Breast epithelium (tissue), 4 donors: Measurements from ENCODE around the gene RELB. TPM values are rescaled to one million over a fixed set of nuclear protein-coding genes. Genes with fewer than 3 reads are reported as not detected.

Source experiments
- DNase-seq, 2 donors: peaks; one replicate each; pipeline ENCODE4 v3.0.0-alpha.2; 2019; ENCODE audit warnings: low spot score in 2 of 2
- H3K27ac ChIP-seq, 2 donors: fragments of 200-600 bp; sonication (generic) in 1 of 2; one replicate each; pipeline ENCODE4 v1.5.1; 2016 to 2019; ENCODE audit warnings: mild to moderate bottlenecking in 1 of 2
- H3K27me3 ChIP-seq, 2 donors: fragments of 200-600 bp; sonication (generic) in 1 of 2; one replicate each; pipeline versions ENCODE4 v1.5.1 to v1.6.0; 2017 to 2019; ENCODE audit warnings: control low read depth in 1 of 2, mild to moderate bottlenecking in 1 of 2
- H3K36me3 ChIP-seq: fragments of 200-600 bp; one replicate; pipeline ENCODE4 v1.5.1; 2019
- H3K4me1 ChIP-seq, 2 donors: fragments of 200-600 bp; sonication (generic); one replicate each; pipeline ENCODE4 v1.5.1; 2016 to 2019; ENCODE audit warnings: control low read depth in 1 of 2
- H3K4me3 ChIP-seq, 3 donors: fragments of 200-600 bp; sonication (generic); 1 replicate in 2 of 3; 2 replicates in 1 of 3; pipeline ENCODE4 v1.5.1; 2016 to 2019; ENCODE audit warnings: mild to moderate bottlenecking in 3 of 3, moderate library complexity in 2 of 3
- H3K9me3 ChIP-seq, 2 donors: fragments of 200-600 bp; sonication (generic) in 1 of 2; one replicate each; pipeline ENCODE4 v1.5.1; 2016 to 2019; ENCODE audit warnings: control low read depth in 1 of 2
- POLR2A ChIP-seq: fragments of 450-650 bp; IDR thresholded peaks from one replicate; pipeline ENCODE4 v1.6.1; 2016; ENCODE audit warnings: antibody characterized with exemption, mild to moderate bottlenecking, moderate library complexity
- POLR2AphosphoS5 ChIP-seq, 3 donors: sonication (generic); formaldehyde crosslinking; IDR thresholded peaks; one replicate each; pipeline ENCODE4 v1.6.1; 2017; ENCODE audit warnings: antibody characterized with exemption in 3 of 3
- intact Hi-C: fragments of 100-400 bp; cut with DNase I; formaldehyde crosslinking; loops from one replicate; pipeline ENCODE4 v1.15.1; 2023; ENCODE audit warnings: low total_unique reads
- total RNA-seq, 3 donors: library from RNA; depleted of rRNA; stranded (reverse); fragments of >200 nt; gene quantifications; one replicate each; pipeline ENCODE4 v1.1.0, GENCODE V29; 2016
- TF ChIP-seq, protein P1 (sequence below), 3 donors: fragments of 450-650 bp; IDR thresholded peaks; one replicate each; pipeline ENCODE4 v1.5.1; 2016 to 2017; ENCODE audit warnings: antibody characterized with exemption in 3 of 3, mild to moderate bottlenecking in 3 of 3, moderate library complexity in 3 of 3

RELB gene
- total RNA-seq, 3 donors from 2014 or later, result 5.8 to 12.5 (median 8.2) TPM

DNA sequence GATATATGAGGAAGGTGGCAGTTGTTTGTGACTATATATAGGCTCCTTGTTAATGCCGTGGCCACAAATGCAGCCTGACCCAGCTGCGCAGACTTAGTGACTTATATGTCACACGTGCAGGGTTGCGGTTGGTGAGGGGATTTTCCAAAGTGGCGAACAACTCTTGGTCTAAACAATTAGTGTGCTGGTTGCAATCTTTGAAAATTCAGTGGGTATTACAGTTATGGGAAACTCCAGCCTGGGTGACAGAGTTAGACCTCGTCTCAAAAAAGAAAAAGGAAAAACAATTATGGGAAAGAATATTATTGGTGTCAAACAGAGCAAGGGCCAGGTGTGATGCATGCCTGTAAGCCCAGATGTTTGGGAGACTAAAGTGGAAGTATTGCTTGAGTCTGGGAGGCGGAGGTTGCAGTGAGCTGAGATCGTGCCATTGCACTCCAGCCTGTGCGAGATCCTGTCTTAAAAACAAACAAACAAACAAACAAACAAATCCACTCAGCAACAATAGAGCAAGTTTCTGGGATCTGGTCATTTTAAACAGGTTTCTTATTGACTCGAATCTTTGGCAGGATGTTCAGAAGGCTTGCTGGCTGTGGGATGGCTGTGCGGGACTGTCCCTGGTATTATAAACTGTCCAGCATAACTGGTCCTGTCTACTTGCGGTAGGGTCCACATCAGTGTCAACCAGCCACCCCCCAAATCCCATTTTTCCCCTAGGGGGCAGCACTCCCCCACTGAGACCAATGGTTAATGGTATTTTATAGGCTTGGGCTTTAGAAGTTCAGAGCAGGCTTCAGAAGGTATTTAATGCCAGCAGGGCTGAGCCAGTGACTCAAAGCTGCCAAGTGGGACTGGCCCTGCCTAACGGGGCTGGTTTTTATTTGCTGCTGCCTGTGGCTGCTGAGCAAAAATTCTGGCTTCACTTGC lies 15.4 kb downstream of the RELB start:
- Histone ChIP-seq H3K9me3 (no peaks in the 10 kb centered on the region), H3K4me3 (no peak overlapping the region), H3K36me3 (no peaks in the 10 kb centered on the region), H3K27ac (peak overlapping the region in 1 of 2 donors; percentile 45), H3K4me1 (no peaks in the 10 kb centered on the region), H3K27me3 (no peaks in the 10 kb centered on the region)
- TF ChIP-seq POLR2AphosphoS5 (IDR thresholded peaks at IDR 0.05), result no peak
- TF ChIP-seq, protein P1, sequence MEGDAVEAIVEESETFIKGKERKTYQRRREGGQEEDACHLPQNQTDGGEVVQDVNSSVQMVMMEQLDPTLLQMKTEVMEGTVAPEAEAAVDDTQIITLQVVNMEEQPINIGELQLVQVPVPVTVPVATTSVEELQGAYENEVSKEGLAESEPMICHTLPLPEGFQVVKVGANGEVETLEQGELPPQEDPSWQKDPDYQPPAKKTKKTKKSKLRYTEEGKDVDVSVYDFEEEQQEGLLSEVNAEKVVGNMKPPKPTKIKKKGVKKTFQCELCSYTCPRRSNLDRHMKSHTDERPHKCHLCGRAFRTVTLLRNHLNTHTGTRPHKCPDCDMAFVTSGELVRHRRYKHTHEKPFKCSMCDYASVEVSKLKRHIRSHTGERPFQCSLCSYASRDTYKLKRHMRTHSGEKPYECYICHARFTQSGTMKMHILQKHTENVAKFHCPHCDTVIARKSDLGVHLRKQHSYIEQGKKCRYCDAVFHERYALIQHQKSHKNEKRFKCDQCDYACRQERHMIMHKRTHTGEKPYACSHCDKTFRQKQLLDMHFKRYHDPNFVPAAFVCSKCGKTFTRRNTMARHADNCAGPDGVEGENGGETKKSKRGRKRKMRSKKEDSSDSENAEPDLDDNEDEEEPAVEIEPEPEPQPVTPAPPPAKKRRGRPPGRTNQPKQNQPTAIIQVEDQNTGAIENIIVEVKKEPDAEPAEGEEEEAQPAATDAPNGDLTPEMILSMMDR (IDR thresholded peaks at IDR 0.05), result peak; percentile 40 to 60 (median 57)
- DNase-seq, result peak; percentile 66 to 69
- intact Hi-C loops, result no loop called here

DNA sequence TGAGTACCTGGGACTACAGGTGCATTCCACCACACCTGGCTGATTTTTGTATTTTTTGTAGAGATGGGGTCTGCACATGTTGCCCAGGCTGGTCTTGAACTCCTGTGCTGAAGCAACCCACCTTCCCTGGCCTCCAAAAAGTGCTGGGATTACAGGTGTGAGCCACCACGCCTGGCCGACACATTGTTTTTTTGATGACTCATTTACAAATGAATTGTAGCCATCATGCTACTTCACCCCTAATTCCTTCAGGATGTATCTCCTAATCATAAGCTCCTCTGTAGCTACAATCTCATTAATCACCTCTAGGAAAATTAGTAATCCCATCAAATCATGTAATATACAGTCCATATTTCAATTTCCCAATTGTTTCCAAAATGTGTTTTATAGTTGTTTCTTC lies 17.9 kb downstream of the RELB start:
- Histone ChIP-seq H3K9me3 (no peaks in the 10 kb centered on the region), H3K4me3 (no peak overlapping the region), H3K27ac (no peak overlapping the region), H3K36me3 (no peaks in the 10 kb centered on the region), H3K4me1 (no peaks in the 10 kb centered on the region), H3K27me3 (no peaks in the 10 kb centered on the region)
- TF ChIP-seq POLR2A (no peak), POLR2AphosphoS5 (IDR thresholded peaks at IDR 0.05) (no peak)
- TF ChIP-seq, protein P1 (IDR thresholded peaks at IDR 0.05), result no peak
- intact Hi-C loops, result no loop called here
- DNase-seq, result no peak

DNA sequence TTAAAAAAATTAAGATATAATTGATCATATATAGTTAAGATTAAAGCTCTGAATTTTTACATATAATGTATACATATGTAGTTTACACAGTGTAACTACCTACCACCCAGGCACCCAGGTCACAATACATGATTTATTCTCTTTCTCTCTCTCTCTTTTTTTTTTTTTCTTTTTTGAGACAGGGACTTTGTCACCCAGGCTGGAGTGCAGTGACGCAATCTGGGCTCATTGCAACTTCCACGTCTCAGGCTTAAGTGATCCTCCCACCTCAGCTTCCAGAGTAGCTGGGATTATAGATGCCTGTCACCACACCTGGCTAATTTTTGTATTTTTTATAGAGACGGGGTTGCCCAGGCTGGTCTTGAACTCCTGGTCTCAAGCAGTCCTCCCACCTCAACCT lies 18.8 kb downstream of the RELB start:
- DNase-seq, result no peak
- no peak overlapping the region for H3K27ac ChIP-seq
- intact Hi-C loops, result no loop called here

DNA sequence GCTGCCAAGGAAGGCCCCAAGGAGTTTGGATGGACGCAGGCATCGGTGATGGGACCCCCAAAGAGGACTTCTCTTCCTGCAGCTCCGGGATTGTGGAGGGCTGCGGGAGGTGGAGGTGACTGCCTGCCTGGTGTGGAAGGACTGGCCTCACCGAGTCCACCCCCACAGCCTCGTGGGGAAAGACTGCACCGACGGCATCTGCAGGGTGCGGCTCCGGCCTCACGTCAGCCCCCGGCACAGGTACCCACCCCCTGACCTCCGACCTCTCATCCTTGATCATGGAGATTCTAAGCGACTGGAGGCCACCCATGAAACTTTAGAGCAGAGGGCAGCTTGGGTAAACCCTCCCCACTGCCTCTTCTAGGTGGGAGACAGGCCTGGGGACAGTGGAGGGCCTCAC lies 20.7 kb downstream of the RELB start:
- Histone ChIP-seq H3K36me3 (no peaks in the 10 kb centered on the region), H3K9me3 (no peaks in the 10 kb centered on the region), H3K27me3 (no peaks in the 10 kb centered on the region), H3K27ac (no peak overlapping the region), H3K4me1 (no peaks in the 10 kb centered on the region), H3K4me3 (no peak overlapping the region)
- no peak for DNase-seq
- intact Hi-C loops, result no loop called here
- TF ChIP-seq POLR2AphosphoS5 (IDR thresholded peaks at IDR 0.05), result no peak
- TF ChIP-seq, protein P1 (IDR thresholded peaks at IDR 0.05), result no peak
- TF ChIP-seq POLR2A, result no peak

More for the DNA sequence above, 18.8 kb downstream of the RELB start:
- no peaks in the 10 kb centered on the region for H3K27me3 ChIP-seq
- no peak for TF ChIP-seq POLR2A
- TF ChIP-seq, protein P1 (IDR thresholded peaks at IDR 0.05), result no peak
- no peak for TF ChIP-seq POLR2AphosphoS5 (IDR thresholded peaks at IDR 0.05)
- H3K4me1 ChIP-seq, result no peaks in the 10 kb centered on the region
- no peaks in the 10 kb centered on the region for H3K36me3 ChIP-seq
- H3K9me3 ChIP-seq, result no peaks in the 10 kb centered on the region
- H3K4me3 ChIP-seq, result no peak overlapping the region

DNA sequence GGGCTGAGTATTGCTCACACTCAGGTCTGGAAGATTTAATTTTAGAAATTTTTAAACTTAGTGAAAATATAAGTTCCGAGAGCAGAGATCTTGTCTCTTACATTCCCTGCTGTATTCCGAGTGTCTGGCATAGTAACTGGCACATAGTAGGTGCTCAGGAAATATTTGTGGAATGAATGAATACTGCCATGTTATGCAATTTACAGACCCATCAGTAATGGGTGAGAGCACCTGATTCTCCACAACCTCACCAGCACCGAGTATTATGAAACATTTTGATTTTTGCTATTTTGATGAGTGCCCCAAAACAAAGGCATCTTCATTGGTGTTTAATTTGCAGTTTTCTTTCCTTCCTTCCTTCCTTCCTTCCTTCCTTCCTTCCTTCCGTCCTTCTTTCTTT lies 21.8 kb downstream of the RELB start:
- H3K27me3 ChIP-seq, result no peaks in the 10 kb centered on the region
- no peak for DNase-seq
- TF ChIP-seq POLR2A, result no peak
- intact Hi-C loops, result no loop called here
- no peaks in the 10 kb centered on the region for H3K4me1 ChIP-seq
- no peaks in the 10 kb centered on the region for H3K36me3 ChIP-seq
- H3K9me3 ChIP-seq, result no peaks in the 10 kb centered on the region
- no peak overlapping the region for H3K27ac ChIP-seq
- H3K4me3 ChIP-seq, result no peak overlapping the region
